Mammary epithelial cell (primary cell): ENCODE measurements around the gene FOXF1.

Source experiments
- EZH2 ChIP-seq: IDR thresholded peaks from 2 replicates; pipeline ENCODE4 v1.6.1; 2012; ENCODE audit warnings: low read length, inconsistent platforms, borderline replicate concordance
- TF ChIP-seq, protein P1 (sequence below), 2 donors: IDR thresholded peaks in 1 of 2; conservative IDR thresholded peaks in 1 of 2; 2 replicates each; pipeline ENCODE4 v1.5.1; 2011 to 2012; ENCODE audit warnings: inconsistent platforms in 2 of 2, low read length in 2 of 2, mild to moderate bottlenecking in 2 of 2, control low read depth in 1 of 2, low read depth in 1 of 2; ENCODE audit not compliant: insufficient read depth in 1 of 2; ENCODE audit errors: extremely low read depth in 1 of 2

DNA sequence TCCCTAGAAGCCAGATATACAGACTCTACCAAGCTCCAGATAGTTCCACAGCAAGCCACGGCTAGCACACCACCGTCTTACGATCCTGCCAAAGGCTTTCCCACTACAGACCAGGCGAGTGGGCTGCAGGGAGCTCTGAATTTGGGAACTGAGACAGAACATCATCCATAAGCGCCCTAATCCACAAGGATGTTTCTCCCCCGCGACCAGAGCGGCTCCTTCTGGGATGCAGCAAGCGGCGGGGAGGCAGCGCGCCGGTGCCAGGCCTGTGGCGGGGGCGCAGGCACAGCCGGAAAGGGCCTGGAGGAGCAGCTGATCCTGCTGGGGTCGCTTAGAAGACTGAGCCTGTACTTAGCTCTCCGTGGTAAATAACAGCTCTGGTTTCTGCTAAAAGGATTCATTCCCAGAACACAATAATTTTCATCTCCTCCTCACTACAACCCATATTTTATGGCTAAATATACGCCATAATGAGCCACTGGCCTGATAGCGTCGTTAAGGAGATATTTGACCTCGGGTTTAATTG, 16.2 kb upstream of the FOXF1 start:
- TF ChIP-seq, protein P1, sequence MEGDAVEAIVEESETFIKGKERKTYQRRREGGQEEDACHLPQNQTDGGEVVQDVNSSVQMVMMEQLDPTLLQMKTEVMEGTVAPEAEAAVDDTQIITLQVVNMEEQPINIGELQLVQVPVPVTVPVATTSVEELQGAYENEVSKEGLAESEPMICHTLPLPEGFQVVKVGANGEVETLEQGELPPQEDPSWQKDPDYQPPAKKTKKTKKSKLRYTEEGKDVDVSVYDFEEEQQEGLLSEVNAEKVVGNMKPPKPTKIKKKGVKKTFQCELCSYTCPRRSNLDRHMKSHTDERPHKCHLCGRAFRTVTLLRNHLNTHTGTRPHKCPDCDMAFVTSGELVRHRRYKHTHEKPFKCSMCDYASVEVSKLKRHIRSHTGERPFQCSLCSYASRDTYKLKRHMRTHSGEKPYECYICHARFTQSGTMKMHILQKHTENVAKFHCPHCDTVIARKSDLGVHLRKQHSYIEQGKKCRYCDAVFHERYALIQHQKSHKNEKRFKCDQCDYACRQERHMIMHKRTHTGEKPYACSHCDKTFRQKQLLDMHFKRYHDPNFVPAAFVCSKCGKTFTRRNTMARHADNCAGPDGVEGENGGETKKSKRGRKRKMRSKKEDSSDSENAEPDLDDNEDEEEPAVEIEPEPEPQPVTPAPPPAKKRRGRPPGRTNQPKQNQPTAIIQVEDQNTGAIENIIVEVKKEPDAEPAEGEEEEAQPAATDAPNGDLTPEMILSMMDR (conservative IDR thresholded peaks at IDR 0.05 in 1 of 2, IDR thresholded peaks at IDR 0.05 in 1 of 2; ENCODE audit: extremely low read depth in 1 of 2, insufficient read depth in 1 of 2, low read depth in 1 of 2, low read length in 2 of 2), result no peak
- peak; percentile 79 for TF ChIP-seq EZH2
